HG03571 (cell line): ENCODE measurements around the gene MAFB.
"Not testable (repeated sequence)": the region's sequence is repeated elsewhere in the genome, so short reads cannot be mapped to it uniquely, and the experiment has no call there.

ENCODE experiments used
- ATAC-seq: cut with Tn5 transposase; IDR thresholded peaks from one replicate; pipeline ENCODE4 v1.9.1; 2021; ENCODE audit not compliant: unreplicated experiment

MAFB gene

DNA sequence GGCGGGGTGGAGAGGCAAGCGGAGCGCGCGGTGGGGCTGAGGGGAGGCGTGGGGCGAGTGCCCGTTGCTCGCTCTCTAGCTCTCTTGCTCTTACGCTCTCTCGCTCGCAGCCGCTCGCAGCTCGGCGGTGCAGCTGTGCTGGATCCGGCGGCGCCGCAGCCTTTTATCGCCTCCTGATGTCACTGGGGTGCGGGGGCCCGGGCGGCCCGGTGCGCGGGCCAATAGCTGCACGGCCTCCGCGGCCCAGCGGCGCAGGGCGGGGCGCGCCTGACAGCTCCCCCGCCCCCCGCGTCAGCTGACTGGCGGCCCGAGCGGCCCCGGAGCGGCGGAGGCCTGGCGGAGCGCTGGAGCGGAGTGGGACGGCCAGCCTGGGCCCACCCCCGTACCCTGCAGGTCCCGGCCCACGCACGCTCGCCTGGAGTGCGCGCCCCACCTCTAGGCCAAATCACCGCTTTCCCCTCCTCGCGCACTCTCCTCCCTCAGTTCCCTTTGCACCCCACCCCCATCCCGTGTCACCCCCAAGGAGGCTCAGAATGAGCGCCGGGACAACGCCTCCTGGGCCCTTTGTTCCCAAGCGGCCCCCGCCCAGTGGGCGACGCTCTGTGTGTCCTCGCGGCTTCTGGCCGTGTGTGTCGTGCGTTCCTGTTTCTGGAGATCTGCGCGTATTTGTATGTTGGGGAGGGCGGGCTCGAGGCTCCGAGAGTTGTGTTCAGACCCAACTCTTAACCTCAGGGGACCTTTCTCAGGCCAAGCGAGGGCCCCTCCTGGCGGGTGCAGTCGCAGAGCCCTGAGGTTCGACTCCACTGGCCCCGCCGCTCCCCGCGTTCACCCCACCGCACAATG lies at the start of gene MAFB:
TSS of gene MAFB (minus strand) at position 137 of the 843 bp plus-strand sequence. CDS start 386 bp downstream, outside the sequence.
- no peak for ATAC-seq

DNA sequence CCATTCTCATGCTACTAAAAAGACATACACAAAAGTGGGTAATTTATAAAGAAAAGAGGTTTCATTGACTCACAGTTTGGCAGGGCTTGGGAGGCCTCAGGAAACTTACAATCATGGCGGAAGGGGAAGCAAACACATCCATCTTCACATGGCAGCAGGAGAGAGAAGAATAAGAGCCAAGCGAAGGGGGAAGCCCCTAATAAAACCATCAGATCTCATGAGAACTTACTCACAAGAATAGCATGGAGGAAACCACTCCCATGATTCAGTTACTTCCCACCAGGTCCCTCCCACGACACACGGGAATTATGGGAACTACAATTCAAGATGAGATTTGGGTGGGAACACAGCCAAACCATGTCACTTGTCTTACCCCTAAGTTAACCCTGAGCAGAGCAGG lies 47.4 kb upstream of the MAFB start:
- not testable (repeated sequence) for ATAC-seq

DNA sequence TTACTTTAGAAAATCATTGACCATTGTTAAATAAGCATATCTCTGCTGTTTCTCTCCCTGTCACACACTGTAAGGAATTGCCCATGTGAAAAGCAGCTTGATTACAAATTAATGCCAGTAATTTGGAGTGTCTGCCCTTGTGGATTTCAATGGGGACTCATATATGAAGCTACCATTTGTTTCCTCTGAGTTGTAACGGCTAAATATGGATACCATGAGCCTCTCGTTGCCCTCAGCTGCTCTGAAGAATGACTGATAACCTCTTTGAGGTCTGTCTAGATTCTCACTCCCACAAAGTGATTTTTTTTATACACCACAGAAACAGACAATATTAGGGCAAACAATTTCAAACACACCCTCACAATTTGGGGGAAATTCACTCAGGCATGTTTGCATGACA lies 40.0 kb upstream of the MAFB start:
- ATAC-seq = no peak

DNA sequence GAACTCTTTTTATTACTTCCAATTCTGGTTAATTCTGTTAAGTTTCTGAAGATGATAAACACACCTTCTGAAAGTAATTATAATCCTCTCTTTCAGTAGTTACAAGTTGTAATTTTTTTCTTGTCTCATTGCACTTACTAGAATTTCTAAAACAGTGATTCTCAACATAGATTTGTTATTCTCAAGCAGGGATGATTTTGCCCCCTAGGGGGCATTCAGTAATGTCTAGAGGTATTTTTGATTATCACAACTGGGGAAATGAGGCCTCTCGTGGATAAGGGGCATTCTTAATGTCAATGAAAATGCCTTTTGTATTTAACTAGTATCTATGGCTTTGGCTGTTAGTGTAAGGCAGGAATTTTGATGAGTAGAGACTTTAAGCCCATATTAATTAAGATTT lies 39.4 kb upstream of the MAFB start:
- no peak for ATAC-seq

DNA sequence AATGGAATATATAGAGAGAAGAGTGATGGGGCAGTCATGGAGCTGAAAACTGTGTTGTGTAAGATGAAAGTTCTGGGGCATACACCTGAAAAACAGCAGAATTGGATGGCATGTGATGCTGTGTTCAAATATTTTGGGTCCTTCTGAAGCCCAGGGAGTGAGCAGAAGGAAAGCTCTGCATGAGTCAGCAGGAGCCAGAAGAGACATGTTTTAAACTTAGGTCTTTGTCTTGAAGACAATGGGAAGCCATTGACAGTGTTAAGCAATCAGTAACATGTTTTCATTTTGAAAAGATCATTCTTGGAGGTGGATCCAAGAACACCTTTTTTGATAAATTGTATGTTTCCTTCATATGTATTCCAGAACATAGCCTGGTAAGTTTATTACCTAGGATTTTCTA lies 38.9 kb upstream of the MAFB start:
- no peak for ATAC-seq

DNA sequence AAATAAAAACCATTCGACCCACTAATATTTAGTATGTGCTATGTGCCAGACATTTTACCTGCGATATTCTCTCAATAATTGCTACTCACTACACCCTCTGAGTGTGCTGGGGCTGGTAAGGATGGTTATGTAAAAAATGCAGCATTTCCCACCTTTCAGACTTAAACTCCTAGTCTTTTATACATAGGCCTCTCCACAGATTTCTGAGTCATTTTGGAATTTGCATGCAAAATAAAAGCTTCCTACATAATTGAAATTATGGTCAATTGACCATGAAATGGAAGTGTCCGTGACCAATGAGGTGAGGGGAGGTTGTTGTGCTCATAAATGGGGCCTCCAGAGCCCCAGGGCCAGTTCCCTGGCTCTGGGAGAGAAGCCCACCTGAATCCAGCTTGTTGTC lies 37.7 kb upstream of the MAFB start:
- ATAC-seq = no peak

DNA sequence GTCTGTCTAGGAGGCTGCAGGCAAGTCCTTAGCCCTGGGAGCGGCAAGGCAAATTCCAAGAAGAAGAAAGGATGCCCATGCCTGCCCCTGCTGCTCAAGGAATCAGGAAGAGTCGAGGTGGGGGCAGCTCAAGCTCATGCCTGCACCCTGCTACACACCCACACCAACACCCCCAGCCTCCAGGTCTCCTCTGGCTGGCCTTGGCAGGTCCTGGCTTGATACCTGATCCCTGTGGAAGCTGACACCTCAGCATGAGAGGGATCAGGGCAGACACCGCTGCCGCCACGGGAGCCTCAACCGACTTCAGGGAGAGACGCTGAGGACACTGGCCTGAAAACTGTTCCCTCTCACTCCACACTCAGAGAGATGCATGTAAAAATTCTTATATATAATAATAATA lies 35.5 kb upstream of the MAFB start:
- ATAC-seq = no peak

DNA sequence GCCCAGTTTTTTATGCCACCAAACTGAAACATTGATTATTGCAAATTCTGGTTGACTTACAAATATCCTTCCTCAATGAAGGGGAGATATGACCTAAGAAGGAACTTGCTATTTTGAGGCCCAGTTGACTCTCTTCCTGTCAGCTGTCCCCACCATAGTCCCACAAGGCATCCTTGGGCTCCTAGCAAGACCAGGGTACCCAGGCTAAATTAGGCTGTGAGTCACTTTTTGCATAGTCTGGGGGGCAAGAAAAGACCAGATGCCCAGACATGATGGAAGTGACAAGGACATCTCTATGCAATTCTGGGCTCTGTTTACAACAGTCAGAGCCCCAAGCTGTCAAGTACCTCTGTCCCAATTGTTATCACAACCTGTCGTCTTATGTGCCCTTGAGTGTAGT lies 31.8 kb upstream of the MAFB start:
- ATAC-seq = no peak

DNA sequence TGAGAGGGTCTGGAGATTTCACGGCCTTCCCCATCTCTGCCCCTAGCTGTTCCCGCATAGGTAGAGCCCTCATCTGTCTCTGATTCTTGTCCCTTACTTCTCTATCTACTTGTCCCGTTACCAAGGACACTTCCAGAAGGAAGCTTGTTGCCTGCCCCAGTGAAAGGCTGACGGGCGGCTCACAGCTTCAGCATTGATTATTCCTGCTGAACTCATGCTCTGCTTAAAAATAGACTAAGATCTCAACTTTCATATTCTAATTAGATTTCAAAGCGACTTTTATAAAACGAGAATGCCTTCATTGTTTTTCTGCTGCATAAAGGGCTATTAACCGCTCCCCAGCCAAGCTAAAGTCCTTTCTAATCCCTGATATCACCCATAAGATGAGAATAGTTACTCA lies 31.1 kb upstream of the MAFB start:
- ATAC-seq = no peak

DNA sequence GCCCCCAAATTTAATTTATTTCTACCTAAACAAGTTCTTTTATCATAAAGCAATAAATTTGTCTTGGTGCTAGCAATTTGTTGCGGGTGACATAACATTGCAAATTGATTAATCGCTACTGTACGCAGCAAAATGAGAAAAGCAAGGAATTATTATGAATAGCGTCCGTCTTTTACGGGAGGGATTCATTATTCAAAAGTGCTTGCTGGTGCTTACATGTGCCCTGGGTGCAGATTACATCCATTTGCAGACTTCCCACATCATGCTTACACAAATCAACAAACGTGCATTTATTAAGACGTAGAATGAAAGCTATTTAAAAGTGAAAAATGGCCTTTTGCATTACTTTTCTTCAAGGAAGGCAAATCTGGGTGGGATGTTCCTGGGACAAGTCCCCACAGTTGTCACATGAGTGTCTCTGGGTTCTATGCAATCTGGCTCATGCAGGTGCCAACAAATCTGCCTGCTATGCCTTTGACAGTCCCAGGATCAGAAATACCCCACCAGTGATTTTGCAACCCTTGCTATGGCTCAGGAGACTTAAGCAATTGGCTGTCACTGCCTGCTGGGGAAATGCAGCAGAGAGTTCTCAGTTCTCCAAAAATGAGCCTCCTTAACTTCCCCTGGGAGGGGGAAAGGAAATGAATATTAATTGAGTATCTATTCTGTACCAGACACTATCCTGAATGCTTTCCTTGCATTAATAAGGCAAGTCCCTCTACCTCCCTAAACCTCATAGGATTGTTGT lies 30.1 kb upstream of the MAFB start:
- ATAC-seq = no peak

DNA sequence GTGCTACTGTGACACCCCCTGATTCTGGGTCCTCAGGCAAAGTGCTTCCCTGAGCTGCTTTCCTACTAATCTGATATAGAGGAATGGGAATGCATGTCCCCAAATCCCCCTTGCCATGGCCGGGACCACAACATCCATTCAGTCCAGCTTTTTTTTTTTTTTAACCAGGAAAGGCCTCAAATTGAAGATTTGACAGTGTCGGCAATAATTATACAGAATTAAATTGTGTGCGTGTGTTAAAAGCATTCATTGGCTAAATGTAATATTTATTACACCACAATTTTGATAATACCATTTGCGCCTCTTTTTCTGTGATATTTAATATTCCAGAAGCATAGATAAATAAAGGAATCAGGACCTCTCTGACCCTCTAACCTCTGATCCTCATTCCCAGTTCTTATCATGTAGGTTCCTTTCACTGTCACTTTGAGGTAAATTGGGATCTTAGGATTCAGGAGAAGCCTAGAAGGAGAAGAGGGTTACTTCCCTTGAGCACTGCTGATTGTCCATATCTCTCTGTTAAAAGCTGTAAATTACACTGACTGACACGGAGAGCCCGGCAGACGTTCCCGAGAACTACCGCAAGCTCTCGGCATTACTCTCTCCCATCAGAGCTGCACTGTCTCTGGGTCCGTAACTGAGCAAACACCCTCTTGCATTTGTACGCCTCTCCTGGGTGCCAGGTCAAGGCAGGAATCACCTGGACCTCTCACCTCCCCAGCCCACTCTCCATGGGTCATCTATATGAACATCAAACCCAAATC lies 29.4 kb upstream of the MAFB start:
- no peak for ATAC-seq

DNA sequence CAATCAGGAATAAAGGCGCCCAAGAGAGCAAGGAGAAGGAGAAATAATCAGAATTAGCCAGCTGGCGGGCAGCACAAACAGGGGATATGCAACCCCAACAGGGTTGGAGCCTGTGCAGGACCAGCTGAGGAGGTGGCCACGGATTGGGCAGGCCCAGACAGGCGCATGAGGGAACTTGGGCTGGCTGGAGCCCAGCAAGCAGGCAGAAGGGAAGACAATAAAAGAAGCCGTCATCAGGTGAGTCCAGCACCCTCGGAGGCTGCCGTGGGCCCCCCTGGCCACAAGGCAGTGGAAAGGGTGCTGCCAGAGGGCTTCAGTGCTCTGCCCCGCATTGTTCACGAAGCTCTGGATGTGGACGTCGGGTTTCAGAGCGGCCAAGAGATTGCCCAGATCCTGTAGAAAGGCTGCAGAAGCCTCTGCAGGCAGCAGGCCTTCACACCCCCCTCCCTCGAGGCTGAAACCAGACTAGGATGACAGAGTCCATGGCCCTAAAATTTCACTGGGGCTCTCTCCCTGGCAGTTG lies 28.4 kb upstream of the MAFB start:
- ATAC-seq = no peak

DNA sequence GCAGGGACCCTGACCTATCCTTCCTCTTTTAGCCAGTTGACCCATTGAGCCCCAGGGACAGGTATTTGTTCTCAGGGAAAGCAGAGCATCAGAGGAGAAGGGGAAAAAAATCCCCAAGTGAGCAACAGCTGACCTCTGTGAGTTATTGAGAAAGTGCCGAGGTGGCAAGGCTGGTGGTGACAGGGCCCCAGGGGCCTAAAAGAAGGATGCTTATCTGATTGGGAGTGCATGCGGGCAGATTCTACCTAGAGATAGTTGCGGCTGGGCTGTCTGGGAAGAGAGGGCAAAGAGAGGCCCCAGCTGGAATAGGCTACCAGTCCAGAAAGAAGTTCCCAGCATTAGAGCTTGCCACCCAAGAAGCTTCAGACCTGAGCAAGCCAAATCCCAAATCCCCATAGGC lies 26.5 kb upstream of the MAFB start:
- ATAC-seq = no peak

DNA sequence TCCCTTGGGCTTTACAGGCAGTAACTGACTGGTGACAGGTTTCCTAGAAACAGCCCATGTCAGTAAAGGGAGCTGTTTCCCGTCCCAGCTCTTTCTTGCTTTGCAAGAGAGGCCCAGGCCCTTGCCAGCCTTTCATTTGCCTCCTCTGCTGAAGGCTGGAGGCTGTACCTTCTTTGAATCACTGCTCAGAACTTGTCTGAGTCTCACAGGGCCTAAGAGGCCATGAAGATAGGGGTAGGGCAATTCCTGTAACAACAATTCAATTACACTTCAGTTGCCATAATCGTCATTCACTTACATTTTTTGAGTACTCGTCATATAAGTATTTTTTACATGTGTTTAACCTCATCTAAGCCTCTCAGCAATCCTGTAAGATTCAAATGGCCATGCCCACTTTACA lies 25.9 kb upstream of the MAFB start:
- ATAC-seq = no peak

DNA sequence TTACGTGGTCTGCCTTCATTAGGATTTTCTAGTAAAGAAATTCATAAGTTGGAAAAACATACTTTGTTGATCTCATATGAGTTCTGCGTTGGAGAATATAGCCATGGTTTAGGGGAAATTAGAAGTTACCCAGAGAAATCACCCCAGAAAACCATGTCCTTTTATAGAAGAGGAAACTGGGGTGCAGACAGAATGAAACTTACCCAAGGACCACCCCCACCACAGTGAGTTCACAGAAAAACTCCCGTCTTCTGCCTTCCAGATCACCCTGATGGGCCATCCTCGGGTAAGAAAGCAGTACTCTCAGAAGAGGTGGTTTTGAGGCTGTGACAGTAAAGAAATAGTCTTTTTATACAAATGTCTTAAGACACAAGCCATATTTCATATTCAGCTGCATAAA lies 25.1 kb upstream of the MAFB start:
- no peak for ATAC-seq

DNA sequence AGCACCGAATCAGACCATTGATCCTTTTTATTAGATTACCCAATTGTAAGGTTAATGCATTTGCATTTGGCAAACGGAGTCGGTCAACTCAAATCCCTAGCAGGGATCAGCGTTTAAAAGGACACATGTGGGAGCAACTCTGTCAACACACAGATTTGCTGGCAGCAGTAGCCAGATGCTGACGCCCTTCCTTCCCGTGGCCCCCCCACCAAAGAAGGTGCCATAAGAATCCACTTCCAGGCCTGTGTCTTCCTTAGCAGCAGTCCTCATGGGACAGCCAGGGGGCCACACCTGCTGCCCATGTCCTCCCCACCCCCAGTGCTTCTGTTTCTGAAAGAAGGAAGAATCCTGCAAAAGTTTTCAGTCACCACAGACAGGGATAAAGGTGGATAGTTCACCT lies 24.5 kb upstream of the MAFB start:
- no peak for ATAC-seq

DNA sequence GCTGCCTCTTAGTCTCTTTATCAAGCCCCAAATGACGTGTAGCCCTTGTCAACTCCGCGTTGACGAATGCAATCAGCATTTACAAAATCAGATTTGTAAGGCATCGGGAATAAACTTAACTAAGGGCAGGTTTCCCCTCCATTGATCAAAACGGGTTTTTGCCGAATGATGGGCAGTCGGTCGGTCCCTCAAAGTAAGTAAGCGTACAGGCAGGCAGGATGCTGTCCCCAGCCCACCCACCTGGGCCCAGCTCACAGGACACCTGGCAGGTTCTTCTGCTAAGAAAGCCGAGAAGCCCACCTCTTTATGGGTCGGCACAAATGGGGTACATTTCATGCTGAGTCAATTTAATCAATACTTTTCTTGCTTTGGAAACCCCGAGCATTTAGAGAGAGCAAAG lies 22.0 kb upstream of the MAFB start:
- no peak for ATAC-seq

DNA sequence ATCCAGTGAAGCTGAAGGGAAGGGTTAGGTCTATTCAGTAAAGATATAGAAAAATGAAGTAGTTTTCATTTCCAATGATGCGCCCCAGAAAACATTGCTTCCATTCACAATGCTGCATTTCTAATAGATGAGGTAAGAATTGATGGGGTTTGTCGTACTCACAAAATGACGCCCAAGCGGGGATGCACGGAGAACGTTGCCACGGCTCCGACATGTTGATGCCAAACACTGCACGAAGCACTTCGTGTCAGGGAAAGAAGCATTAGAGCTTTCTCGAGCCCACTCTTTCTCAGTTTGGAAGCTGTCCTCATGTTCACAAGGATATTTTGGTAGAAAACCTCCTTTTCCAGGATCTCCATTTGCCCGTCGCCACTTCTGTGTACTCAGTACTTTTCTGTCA lies 21.6 kb upstream of the MAFB start:
- no peak for ATAC-seq

DNA sequence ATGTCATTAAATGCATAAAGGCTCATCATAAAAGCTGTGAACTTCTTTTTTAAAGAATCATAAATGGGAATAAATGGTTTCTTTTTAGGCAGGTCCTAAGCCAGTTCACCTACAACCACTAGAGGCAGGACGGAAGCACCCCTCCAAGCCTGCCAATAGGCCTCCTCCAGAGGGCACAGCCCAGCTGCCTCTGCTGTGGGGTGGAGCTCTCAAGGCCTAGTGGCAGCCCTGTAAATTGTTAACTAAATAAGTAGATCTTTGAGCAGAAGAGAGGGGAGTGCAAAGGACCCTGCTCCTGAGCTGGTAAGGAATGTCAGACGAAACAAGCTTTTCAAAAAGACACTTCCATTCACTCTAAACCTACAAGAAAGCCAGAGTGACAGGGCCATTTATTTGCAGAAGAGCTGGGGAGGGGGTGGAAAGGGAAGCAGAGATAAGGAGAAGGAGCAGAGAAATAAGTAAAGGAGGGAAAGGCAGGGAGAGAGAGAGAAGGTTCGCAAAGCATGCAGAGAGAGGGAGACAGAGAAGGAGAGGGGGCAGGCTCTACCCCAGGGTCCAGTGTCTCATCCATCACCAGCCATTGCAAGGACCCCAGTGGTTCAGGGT lies 18.0 kb upstream of the MAFB start:
- no peak for ATAC-seq

DNA sequence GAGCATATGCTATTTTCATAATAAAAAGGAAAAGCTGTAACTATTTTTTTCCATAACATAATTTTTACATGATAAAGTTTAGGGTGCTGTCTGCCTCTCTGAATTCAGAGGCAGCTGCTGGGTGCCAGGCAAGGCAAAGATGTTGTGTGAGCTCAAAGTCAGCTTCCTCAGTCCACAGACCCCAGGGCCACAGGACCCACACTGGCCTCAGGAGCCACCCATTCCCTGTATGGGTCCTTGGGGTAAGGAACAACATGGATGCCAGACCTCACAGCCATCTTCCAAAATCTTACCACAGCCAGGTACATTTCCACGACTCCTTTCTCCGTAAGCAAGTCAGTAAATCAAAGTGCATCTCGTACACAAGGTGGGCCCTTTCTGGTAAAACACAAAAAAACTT lies 16.4 kb upstream of the MAFB start:
- no peak for ATAC-seq

DNA sequence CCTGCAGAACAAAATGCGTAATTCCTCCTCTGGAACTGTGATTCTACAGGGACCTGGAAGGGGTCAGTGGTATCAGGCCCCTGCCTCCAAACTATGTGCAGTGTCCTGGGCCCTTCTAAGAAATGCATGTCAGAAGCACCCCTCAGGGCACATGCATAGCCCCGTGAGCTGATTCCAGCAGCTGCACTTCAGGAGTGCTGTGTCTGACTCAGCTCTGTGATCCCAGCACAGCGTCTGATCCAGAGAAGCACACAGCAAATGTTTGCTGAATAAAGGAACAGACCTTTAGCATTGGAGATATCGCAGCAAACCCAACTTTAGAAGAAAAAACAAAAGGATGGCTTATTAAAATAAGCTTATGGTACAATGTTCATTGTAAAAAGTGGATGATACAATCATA lies 15.8 kb upstream of the MAFB start:
- ATAC-seq = no peak
